ENCODE results near the gene FUBP3.

DNA sequence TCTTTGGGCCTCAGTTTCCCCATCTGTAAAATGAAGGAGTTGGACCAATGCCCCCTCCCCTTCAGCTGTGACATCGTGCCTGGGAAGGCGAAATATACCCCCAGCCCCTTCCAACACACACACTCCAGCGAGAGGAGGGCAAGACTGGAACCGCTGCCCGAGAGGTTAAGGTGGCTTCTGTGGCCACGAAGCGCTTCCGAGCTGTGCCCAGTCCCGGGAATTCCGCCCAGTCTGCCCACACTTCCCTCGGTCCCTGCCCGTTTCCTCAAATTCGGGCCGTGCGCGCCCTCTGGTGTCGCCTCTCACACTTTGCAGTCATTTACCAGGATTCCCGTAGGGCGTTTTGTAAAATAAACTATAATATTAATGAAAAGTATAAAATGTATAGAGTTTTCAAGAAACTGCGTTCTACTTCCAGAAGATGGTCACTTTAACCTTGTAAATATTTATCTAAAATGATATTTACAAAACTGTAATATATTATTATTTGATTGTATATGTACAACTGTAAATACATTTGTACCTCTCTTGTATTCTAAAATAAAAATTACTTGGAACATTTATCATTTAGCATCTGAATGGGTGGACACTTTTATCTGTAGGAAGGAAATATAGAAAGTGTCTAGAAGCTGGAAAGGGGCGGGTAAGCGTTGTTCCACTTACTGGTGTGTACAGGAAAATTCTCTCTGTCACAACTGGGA lies 103.2 kb downstream of the FUBP3 start:
- TF ChIP-seq POLR2A (IDR thresholded peaks at IDR 0.05) (no peak), CTCF (IDR thresholded peaks at IDR 0.05) (peak in 3 of 4 experiments; percentile 72 to 87 (median 83)), POLR2AphosphoS5 (IDR thresholded peaks at IDR 0.05) (peak; percentile 19), EP300 (IDR thresholded peaks at IDR 0.05) (no peak)

Data from gastroesophageal sphincter (tissue), 3 donors.